ENCODE data around the gene GFOD1. TPM values are rescaled to one million over a fixed set of nuclear protein-coding genes. Genes with fewer than 3 reads are reported as not detected.

GFOD1 gene
- total and polyA plus RNA-seq, 10 of the 15 experiments (the other 5 are each of a cell fraction or from before 2014, with no cell fraction given) = 6.5 to 41.4 (median 16.0) TPM

DNA sequence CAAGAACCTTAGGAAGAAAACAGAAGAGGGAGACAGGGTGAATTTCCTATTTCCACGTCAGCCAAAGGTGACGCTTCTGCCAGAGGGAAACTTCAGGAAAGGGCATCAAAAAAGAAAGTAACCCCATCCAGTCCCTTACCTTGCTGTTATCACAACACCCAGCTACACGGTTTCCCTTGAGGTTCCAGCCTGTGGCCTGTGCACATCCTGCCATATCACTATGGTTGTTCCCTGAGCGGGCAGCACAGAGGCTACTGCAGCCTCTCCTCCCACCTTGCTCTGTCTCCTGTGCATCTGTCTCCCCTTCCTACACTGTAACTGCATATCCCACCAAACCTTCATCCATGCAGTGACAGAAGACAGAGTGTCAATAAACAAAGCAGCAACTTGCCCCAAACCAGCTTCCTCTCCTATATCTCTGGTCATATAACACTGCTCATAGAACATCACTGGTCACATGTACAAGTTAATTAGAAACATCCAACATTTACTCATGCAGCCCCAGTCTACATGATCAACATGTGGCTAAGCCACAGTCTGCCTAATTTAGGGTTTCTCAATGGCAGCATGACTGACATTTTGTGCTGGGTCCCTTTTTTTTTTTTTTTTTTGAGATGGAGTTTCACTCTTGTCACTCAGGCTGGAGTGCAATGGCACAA is 54.7 kb downstream of the GFOD1 start (continued):
- TF ChIP-seq, protein P1, sequence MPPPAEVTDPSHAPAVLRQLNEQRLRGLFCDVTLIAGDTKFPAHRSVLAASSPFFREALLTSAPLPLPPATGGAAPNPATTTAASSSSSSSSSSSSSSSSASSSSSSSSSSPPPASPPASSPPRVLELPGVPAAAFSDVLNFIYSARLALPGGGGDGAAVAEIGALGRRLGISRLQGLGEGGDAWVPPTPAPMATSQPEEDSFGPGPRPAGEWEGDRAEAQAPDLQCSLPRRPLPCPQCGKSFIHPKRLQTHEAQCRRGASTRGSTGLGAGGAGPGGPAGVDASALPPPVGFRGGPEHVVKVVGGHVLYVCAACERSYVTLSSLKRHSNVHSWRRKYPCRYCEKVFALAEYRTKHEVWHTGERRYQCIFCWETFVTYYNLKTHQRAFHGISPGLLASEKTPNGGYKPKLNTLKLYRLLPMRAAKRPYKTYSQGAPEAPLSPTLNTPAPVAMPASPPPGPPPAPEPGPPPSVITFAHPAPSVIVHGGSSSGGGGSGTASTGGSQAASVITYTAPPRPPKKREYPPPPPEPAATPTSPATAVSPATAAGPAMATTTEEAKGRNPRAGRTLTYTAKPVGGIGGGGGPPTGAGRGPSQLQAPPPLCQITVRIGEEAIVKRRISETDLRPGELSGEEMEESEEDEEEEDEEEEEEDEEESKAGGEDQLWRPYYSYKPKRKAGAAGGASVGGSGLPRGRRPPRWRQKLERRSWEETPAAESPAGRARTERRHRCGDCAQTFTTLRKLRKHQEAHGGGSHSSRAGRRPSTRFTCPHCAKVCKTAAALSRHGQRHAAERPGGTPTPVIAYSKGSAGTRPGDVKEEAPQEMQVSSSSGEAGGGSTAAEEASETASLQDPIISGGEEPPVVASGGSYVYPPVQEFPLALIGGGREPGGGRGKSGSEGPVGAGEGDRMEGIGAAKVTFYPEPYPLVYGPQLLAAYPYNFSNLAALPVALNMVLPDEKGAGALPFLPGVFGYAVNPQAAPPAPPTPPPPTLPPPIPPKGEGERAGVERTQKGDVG (CRISPR knock-in tag; IDR thresholded peaks at IDR 0.05) = no peak
- TF ChIP-seq, protein P2, sequence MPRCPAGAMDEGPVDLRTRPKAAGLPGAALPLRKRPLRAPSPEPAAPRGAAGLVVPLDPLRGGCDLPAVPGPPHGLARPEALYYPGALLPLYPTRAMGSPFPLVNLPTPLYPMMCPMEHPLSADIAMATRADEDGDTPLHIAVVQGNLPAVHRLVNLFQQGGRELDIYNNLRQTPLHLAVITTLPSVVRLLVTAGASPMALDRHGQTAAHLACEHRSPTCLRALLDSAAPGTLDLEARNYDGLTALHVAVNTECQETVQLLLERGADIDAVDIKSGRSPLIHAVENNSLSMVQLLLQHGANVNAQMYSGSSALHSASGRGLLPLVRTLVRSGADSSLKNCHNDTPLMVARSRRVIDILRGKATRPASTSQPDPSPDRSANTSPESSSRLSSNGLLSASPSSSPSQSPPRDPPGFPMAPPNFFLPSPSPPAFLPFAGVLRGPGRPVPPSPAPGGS (IDR thresholded peaks at IDR 0.05; ENCODE audit: borderline replicate concordance, insufficient read depth, low read depth, low read length, poor library complexity, severe bottlenecking) = no peak
- no peak for TF ChIP-seq NFIC (IDR thresholded peaks at IDR 0.05; ENCODE audit: low read depth, low read length)
- no peak for TF ChIP-seq NRF1 (conservative IDR thresholded peaks at IDR 0.05; ENCODE audit: low read depth, low read length)
- no peak for TF ChIP-seq ASH2L (IDR thresholded peaks at IDR 0.05; ENCODE audit: borderline replicate concordance, low read depth)
- 0 out of 2 replicates have a peak, but pooled peaks have one; percentile 22 for TF ChIP-seq ZNF207 (IDR thresholded peaks at IDR 0.05; ENCODE audit: borderline replicate concordance)
- TF ChIP-seq YY1 (IDR thresholded peaks at IDR 0.05; ENCODE audit: low read depth, low read length) = peak; percentile 52; the same call in 1 of the 2 replicates
- TF ChIP-seq FOS (IDR thresholded peaks at IDR 0.05; ENCODE audit: borderline replicate concordance, extremely low read depth, insufficient read length) = no peak
- TF ChIP-seq MEF2A (IDR thresholded peaks at IDR 0.05; ENCODE audit: insufficient read depth, low read depth, low read length) = no peak
- TF ChIP-seq ZNF384 (IDR thresholded peaks at IDR 0.05; ENCODE audit: borderline replicate concordance, low read depth, low read length) = peak; percentile 65; the same call in 1 of the 2 replicates
- TF ChIP-seq, protein P3, sequence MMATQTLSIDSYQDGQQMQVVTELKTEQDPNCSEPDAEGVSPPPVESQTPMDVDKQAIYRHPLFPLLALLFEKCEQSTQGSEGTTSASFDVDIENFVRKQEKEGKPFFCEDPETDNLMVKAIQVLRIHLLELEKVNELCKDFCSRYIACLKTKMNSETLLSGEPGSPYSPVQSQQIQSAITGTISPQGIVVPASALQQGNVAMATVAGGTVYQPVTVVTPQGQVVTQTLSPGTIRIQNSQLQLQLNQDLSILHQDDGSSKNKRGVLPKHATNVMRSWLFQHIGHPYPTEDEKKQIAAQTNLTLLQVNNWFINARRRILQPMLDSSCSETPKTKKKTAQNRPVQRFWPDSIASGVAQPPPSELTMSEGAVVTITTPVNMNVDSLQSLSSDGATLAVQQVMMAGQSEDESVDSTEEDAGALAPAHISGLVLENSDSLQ (IDR thresholded peaks at IDR 0.05) = peak; percentile 92
- TF ChIP-seq SREBF1 (IDR thresholded peaks at IDR 0.05; ENCODE audit: low read length) = no peak
- peak; percentile 75 for TF ChIP-seq RAD51 (IDR thresholded peaks at IDR 0.05)
- TF ChIP-seq ESRRA (IDR thresholded peaks at IDR 0.05; ENCODE audit: low read length) = no peak
- TF ChIP-seq, protein P4, sequence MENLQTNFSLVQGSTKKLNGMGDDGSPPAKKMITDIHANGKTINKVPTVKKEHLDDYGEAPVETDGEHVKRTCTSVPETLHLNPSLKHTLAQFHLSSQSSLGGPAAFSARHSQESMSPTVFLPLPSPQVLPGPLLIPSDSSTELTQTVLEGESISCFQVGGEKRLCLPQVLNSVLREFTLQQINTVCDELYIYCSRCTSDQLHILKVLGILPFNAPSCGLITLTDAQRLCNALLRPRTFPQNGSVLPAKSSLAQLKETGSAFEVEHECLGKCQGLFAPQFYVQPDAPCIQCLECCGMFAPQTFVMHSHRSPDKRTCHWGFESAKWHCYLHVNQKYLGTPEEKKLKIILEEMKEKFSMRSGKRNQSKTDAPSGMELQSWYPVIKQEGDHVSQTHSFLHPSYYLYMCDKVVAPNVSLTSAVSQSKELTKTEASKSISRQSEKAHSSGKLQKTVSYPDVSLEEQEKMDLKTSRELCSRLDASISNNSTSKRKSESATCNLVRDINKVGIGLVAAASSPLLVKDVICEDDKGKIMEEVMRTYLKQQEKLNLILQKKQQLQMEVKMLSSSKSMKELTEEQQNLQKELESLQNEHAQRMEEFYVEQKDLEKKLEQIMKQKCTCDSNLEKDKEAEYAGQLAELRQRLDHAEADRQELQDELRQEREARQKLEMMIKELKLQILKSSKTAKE (IDR thresholded peaks at IDR 0.05; ENCODE audit: low read depth, poor library complexity, severe bottlenecking) = peak; percentile 48
- TF ChIP-seq, protein P5, sequence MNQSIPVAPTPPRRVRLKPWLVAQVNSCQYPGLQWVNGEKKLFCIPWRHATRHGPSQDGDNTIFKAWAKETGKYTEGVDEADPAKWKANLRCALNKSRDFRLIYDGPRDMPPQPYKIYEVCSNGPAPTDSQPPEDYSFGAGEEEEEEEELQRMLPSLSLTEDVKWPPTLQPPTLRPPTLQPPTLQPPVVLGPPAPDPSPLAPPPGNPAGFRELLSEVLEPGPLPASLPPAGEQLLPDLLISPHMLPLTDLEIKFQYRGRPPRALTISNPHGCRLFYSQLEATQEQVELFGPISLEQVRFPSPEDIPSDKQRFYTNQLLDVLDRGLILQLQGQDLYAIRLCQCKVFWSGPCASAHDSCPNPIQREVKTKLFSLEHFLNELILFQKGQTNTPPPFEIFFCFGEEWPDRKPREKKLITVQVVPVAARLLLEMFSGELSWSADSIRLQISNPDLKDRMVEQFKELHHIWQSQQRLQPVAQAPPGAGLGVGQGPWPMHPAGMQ (IDR thresholded peaks at IDR 0.05; ENCODE audit: borderline replicate concordance) = no peak
- TF ChIP-seq ZNF274 (IDR thresholded peaks at IDR 0.05; ENCODE audit: insufficient read depth, insufficient read length) = no peak
- peak; percentile 45; the same call in 1 of the 2 replicates for TF ChIP-seq NBN (IDR thresholded peaks at IDR 0.05)
- no peak for TF ChIP-seq SREBF2 (IDR thresholded peaks at IDR 0.05; ENCODE audit: low read length)
- no peak for TF ChIP-seq ZNF217 (IDR thresholded peaks at IDR 0.05)
- no peak for TF ChIP-seq CREB1 (IDR thresholded peaks at IDR 0.05; ENCODE audit: low read depth)
- no peak for TF ChIP-seq POU2F2 (IDR thresholded peaks at IDR 0.05; ENCODE audit: borderline replicate concordance, low read depth, low read length)

All from GM12878 (cell line).